NCI-H526 treated with DMSO at 0.1 percent for 48 hours (cell line): ENCODE measurements around the gene MIA2.

Source experiments
- DNase-seq: peaks from one replicate; lab custom pipeline; 2025; lab: John Stamatoyannopoulos, UW

Gene MIA2

GRCh38 chr14:39384177-39384576, 150.5 kb downstream of the MIA2 start:
- DNase-seq = no peak

- no peak for DNase-seq
Measured at GRCh38 chr14:39393289-39393688, 159.6 kb downstream of the MIA2 start.

DNA sequence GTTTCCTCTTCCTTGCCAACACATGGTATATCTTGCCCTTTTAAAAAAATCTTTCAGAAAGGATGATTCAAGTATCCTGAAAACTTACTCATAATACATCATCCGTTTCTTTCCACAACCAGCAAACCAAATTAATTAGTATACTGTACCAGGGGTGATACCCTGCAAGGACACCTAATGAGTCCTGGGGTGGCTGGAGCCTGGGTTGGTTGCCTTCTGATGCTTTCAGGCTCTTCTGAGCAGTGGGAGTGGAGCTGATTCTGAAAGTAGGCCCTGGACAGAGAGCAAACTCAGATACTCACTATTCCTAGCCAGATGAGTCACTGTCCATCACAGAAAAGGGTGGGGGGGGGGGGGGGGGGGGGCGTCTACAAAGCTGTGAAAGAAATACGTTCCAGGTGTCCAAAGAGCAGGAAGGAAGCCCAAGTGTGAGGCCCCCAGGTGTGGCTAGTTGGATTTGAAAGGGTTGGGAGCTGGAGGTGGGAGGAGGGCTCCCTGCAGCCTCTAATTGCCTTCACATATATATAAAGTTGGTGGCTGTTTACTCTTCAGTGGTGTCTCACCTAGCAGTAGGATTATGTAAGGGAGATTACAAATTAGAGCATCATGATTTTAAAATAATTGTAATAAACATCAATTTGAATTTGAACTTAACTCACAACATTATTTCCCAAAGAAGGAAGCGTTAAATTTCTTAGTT, 162.0 kb downstream of the MIA2 start:
- DNase-seq = no peak

DNA sequence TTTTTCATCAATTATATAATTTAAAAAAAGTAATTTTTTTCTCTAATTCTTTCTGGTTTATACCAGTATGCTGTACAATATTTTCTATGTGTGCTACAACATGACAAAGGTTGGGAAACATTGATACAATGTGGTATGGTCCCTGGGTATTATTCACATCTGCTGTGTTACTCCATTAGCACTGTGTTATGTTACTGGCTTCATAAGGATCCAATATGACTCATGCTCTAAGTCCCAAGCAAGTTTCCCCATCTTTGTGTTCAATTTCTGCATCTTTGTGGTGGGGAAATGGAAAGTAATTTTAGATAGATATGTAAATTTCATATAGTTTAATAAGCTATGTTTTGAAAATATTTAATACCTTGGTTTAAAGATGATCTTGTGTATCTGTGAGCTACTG, 162.7 kb downstream of the MIA2 start:
- no peak for DNase-seq

- no peak for DNase-seq
Measured at GRCh38 chr14:39398382-39398781, 164.7 kb downstream of the MIA2 start.

GRCh38 chr14:39406560-39406959, 172.8 kb downstream of the MIA2 start:
- DNase-seq = no peak

GRCh38 chr14:39416072-39416471, 182.4 kb downstream of the MIA2 start:
- DNase-seq = no peak

DNA sequence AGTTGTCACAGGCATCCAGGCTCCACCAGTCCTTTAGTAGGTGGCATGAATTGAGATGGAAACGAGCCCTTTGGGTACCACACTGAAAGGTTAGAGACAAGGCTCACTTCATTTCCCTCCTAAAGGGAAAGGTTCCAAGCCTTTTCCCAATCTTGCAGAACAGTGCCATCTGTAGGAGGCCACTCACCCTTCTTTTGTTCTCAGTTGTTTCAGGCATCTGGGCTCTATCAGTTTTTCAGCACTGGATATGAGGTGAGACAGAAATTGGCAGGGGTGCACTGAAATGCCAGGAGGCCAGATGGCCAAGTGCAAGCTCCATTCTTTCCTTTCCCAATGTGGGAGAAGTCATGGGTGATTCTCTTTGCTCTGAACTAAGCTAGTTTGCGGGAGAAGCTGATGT, 183.3 kb downstream of the MIA2 start:
- no peak for DNase-seq

- DNase-seq = no peak
Measured at GRCh38 chr14:39419272-39419671, 185.6 kb downstream of the MIA2 start.

- no peak for DNase-seq
Measured at GRCh38 chr14:39422243-39422642, 188.5 kb downstream of the MIA2 start.

DNA sequence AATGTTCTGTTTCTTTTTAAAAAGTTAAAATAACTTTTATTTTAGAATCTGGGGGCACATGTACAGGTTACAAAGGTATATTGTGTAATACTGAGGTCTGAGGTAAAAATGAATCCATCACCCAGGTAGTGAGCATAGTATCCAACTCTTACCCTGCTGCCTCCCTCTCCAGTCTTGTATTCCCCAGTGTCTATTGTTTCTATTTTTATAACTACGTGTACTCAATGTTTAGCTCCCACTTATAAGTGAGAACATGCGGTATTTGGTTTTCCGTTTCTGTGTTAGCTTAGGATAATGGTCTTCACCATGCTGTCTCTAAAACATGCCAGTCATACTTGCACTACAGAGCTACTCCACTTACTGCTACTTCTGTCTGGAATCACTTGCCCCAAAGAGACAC, 190.1 kb downstream of the MIA2 start:
- DNase-seq = peak; percentile 40

DNA sequence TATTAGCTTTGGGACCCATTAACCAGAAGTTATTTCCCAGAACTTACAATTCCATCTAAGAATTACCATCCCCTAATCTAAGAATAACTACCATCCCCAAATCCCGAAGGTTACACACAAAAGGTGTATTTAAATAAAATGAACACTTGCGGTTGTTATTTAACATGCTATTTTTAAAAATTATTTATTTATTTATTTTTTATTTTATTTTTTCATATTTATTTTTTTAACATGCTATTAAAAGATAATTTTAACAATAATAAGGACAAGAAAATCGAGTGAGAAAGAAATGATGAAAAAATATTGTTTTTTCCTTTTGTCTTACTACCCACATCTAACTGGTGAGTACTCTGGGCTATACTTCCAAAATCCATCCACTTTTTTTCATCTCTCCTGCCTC, 192.2 kb downstream of the MIA2 start:
- DNase-seq = no peak

DNA sequence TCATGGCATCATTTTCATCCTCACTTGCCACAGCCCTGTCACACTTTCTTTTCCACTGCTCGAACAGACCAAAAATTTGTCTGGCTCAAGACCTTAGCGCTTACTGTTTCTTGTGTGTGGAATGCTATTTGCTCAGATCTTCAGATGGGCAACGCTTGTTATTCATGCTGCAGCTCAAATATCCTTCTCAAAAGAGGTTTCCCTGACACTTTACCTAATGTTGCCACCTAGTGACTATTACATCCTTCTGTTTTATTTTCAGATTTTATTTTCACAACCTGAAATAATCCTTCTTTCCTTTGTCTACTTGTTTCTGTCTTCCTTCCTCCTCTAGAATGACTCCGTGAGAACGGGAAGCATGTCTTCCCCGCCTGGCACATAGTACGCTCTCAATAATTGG, 192.9 kb downstream of the MIA2 start:
- peak; percentile 16 for DNase-seq

- no peak for DNase-seq
Measured at GRCh38 chr14:39428118-39428517, 194.4 kb downstream of the MIA2 start.

DNA sequence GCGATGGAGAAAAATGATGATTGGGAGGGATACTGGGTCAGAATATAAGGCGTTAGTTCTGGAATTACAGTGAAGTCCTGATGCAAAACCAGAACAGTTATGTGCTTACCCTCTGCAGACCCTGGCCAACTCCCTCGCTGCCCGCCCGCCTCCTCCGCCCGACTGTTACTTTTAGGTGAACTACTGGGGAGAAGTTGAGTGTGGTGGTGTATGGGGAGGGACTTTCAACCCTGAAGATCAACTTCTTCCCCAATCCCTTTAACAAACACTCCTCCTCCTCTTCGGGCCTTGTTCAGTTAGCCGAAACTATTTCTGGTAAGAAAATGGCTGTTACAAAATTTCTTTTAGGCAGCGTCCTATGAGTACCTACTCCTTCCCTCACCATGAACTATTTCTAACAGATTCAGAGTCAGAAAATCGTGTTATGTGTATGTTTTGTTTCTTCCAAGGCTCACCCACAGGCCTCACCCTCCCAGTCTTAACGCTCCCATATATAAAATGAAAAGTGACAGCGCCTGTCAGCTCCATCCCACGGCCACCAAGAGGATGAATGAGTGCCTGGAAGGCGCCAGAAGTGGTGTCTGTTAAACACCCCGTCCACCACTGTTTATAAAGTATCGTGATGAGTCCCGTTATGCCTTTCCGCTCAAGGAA, 197.2 kb downstream of the MIA2 start:
- DNase-seq = no peak

- DNase-seq = no peak
Measured at GRCh38 chr14:39431416-39432178, 197.9 kb downstream of the MIA2 start.

DNA sequence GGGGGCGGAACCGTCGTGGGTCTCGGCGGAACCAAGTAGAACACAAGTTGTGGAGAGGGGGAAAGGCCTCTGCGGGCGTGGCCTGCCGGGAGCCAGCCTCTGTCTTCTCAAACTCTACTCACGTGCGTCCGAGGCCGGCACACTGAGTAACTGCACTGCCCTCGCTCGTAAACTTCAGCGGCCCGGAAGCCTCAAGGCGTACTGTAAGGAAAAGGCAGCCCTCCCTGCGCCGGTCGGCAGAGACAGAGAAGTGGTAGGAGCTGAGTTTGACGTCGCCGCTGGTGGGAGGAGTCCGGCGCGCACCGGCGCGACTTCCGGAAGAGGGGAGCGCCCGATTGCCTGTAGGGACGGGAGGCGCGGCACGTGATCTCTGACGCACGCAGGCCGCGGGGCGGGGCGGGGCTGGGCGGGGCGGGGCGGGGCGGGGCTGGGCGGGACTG, 198.5 kb downstream of the MIA2 start, which contains the start of gene FBXO33:
Gene FBXO33 (minus strand): TSS at position 255 of the 440 bp plus-strand sequence. CDS start 271 bp downstream, outside the sequence.
- DNase-seq = peak; percentile 96

DNA sequence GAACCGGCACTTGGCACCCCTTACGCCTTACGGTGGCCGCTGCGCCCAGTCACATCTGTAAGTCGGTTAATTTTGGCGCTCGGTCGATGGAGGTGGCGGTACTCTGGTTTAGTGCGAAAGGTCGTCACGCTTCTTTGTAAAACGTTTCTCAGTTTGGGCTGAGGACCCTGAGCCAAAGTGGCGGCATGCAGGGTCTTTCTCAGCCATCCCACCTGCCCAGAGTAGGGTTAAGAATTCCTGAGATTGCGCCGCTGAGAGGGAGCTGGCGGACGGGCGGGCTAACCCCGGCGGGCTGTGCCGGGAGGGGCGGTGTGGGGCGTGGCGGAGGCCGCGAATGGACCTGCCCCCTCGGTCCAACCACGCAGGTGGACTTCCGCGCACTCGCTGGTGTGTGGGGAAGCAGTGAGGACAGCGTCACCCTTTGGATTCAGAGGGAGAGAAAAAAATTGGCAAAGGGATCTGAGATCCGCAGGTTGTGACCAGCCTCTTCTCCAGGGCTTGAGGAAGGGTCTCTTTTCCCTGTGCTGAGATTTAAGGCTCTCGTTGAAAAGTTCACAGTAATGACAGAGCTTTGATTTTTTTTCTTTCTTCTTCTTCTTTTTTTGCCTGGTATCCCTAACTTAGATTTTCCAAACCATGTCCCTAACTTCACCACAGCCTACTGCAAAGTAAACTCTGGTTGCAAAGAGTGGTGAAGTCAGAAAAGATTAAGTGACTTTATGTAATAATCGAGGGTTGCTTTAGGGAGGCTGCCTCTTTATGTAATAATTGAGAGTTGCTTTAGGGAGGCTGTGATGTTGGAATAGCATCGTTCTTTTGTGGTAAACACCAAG, 199.1 kb downstream of the MIA2 start:
- DNase-seq = peak; percentile 96

- no peak for DNase-seq
Measured at GRCh38 chr14:39433452-39433813, 199.7 kb downstream of the MIA2 start.

GRCh38 chr14:39434401-39434800, 200.7 kb downstream of the MIA2 start:
- DNase-seq = no peak

- DNase-seq = no peak
Measured at GRCh38 chr14:39435241-39435640, 201.5 kb downstream of the MIA2 start.
